G401 (cell line): ENCODE results near the gene ARHGEF11. TPM values are rescaled to one million over a fixed set of nuclear protein-coding genes. Genes with fewer than 3 reads are reported as not detected.
"Not testable (repeated sequence)": the region's sequence is repeated elsewhere in the genome, so short reads cannot be mapped to it uniquely, and the experiment has no call there.

Source experiments
- DNase-seq: peaks from one replicate; pipeline ENCODE4 v3.0.0-alpha.2; 2015; ENCODE audit warnings: low spot score
- in situ Hi-C: cut with HindIII; loops from 2 replicates; pipeline ENCODE4 v1.10.0; 2016; ENCODE audit warnings: low sequenced_read_pairs, mixed read lengths
- total RNA-seq: library from RNA; depleted of rRNA; stranded (reverse); fragments of >200 nt; shearing (Covaris generic); gene quantifications from 2 replicates; pipeline ENCODE4 v1.2.3, GENCODE V29; 2014

The ARHGEF11 gene
- total RNA-seq, 1 experiment from 2014 or later, result 23.1 TPM

- DNase-seq, in situ Hi-C loops: not testable (repeated sequence)
These were observed 13.7 kb upstream of the ARHGEF11 start for GRCh38 chr1:157059241-157059640.

- no peak for DNase-seq
- in situ Hi-C loops, result no loop called here
These were observed 10.7 kb upstream of the ARHGEF11 start for GRCh38 chr1:157056269-157056668.

- in situ Hi-C loops, DNase-seq: not testable (repeated sequence)
These were observed 10.2 kb upstream of the ARHGEF11 start for GRCh38 chr1:157055729-157056128.

- in situ Hi-C loops, result no loop called here
These were observed 5.3 kb upstream of the ARHGEF11 start for GRCh38 chr1:157050836-157051235.

GRCh38 chr1:157047062-157047410 is 1.5 kb upstream of the ARHGEF11 start:
- DNase-seq, result no peak
- in situ Hi-C loops, result no loop called here

More at GRCh38 chr1:157050836-157051235, 5.3 kb upstream of the ARHGEF11 start:
- no peak for DNase-seq

- in situ Hi-C loops, result no loop called here
These were observed 1.2 kb downstream of the ARHGEF11 start for GRCh38 chr1:157044326-157044725.

GRCh38 chr1:157043685-157044084 is 1.9 kb downstream of the ARHGEF11 start:
- DNase-seq, result peak; percentile 17
- in situ Hi-C loops, result no loop called here

More at GRCh38 chr1:157044326-157044725, 1.2 kb downstream of the ARHGEF11 start:
- DNase-seq, result no peak

GRCh38 chr1:157042846-157043245 is 2.7 kb downstream of the ARHGEF11 start:
- in situ Hi-C loops, result no loop called here
- DNase-seq, result no peak

GRCh38 chr1:157040802-157041201 is 4.7 kb downstream of the ARHGEF11 start:
- in situ Hi-C loops, result no loop called here
- no peak for DNase-seq

GRCh38 chr1:157035121-157035520 is 10.4 kb downstream of the ARHGEF11 start:
- in situ Hi-C loops, result no loop called here

GRCh38 chr1:157034137-157034800 is 11.3 kb downstream of the ARHGEF11 start:
- DNase-seq, result no peak
- in situ Hi-C loops, result no loop called here

More at GRCh38 chr1:157035121-157035520, 10.4 kb downstream of the ARHGEF11 start:
- DNase-seq, result peak; percentile 72

GRCh38 chr1:157033357-157033876 is 12.1 kb downstream of the ARHGEF11 start:
- in situ Hi-C loops, result no loop called here
- DNase-seq, result no peak

GRCh38 chr1:157032303-157032702 is 13.2 kb downstream of the ARHGEF11 start:
- DNase-seq, result no peak
- in situ Hi-C loops, result no loop called here

- DNase-seq, result no peak
- in situ Hi-C loops, result no loop called here
These were observed 14.8 kb downstream of the ARHGEF11 start for GRCh38 chr1:157030728-157031127.

GRCh38 chr1:157028674-157029073 is 16.9 kb downstream of the ARHGEF11 start:
- in situ Hi-C loops, result no loop called here
- no peak for DNase-seq

GRCh38 chr1:157025856-157026255 is 19.7 kb downstream of the ARHGEF11 start:
- peak; percentile 41 for DNase-seq
- in situ Hi-C loops, result no loop called here

- in situ Hi-C loops, result no loop called here
- peak; percentile 55 for DNase-seq
These were observed 20.2 kb downstream of the ARHGEF11 start for GRCh38 chr1:157025385-157025784.

- in situ Hi-C loops, result no loop called here
These were observed 23.9 kb downstream of the ARHGEF11 start for GRCh38 chr1:157021688-157022087.

GRCh38 chr1:157019457-157019856 is 26.1 kb downstream of the ARHGEF11 start:
- no peak for DNase-seq
- in situ Hi-C loops, result no loop called here

More at GRCh38 chr1:157021688-157022087, 23.9 kb downstream of the ARHGEF11 start:
- no peak for DNase-seq

GRCh38 chr1:157011845-157012244 is 33.7 kb downstream of the ARHGEF11 start:
- no peak for DNase-seq
- in situ Hi-C loops, result no loop called here

- DNase-seq, result no peak
- in situ Hi-C loops, result no loop called here
These were observed 37.0 kb downstream of the ARHGEF11 start for GRCh38 chr1:157008502-157008901.
